Measurements from ENCODE around the gene NEDD4L.
A peak's percentile ranks its signal among the peaks of the same experiment; 100 is the strongest.

Gene NEDD4L

GRCh38 chr18:58196881-58197872, 153.2 kb downstream of the NEDD4L start:
- Histone ChIP-seq H3K27ac (ENCODE audit: low read depth, low read length) (peak overlapping the region; percentile 29; the same call in 1 of the 2 replicates), H3K4me3 (ENCODE audit: low read depth, low read length) (peak overlapping the region; percentile 34), H3K36me3 (ENCODE audit: control insufficient read depth, insufficient read depth, low read length) (no peaks in the 10 kb centered on the region), H3K27me3 (ENCODE audit: control insufficient read depth, insufficient read depth, low read length) (no peaks in the 10 kb centered on the region), H3K4me1 (ENCODE audit: control insufficient read depth, insufficient read depth, low read length) (peaks cover 48% of the 10 kb centered on the region), H3K9me3 (ENCODE audit: control insufficient read depth, insufficient read depth, low read depth, low read length) (no peaks in the 10 kb centered on the region), H3K9ac (ENCODE audit: low read length) (no peak overlapping the region)

- Histone ChIP-seq H3K9me3 (ENCODE audit: control insufficient read depth, insufficient read depth, low read depth, low read length) (no peaks in the 10 kb centered on the region), H3K9ac (ENCODE audit: low read length) (no peak overlapping the region), H3K27me3 (ENCODE audit: control insufficient read depth, insufficient read depth, low read length) (no peaks in the 10 kb centered on the region), H3K27ac (ENCODE audit: low read depth, low read length) (no peak overlapping the region), H3K4me3 (ENCODE audit: low read depth, low read length) (no peak overlapping the region), H3K36me3 (ENCODE audit: control insufficient read depth, insufficient read depth, low read length) (no peaks in the 10 kb centered on the region), H3K4me1 (ENCODE audit: control insufficient read depth, insufficient read depth, low read length) (peaks cover 29% of the 10 kb centered on the region)
Observed at GRCh38 chr18:58201268-58201667, 157.2 kb downstream of the NEDD4L start.

- H3K36me3 ChIP-seq (ENCODE audit: control insufficient read depth, insufficient read depth, low read length), result no peaks in the 10 kb centered on the region
- no peak overlapping the region for H3K27ac ChIP-seq (ENCODE audit: low read depth, low read length)
- no peaks in the 10 kb centered on the region for H3K27me3 ChIP-seq (ENCODE audit: control insufficient read depth, insufficient read depth, low read length)
- H3K9me3 ChIP-seq (ENCODE audit: control insufficient read depth, insufficient read depth, low read depth, low read length), result no peaks in the 10 kb centered on the region
- H3K4me3 ChIP-seq (ENCODE audit: low read depth, low read length), result no peak overlapping the region
- H3K4me1 ChIP-seq (ENCODE audit: control insufficient read depth, insufficient read depth, low read length), result peaks cover 21% of the 10 kb centered on the region
- no peak overlapping the region for H3K9ac ChIP-seq (ENCODE audit: low read length)
Observed at GRCh38 chr18:58201733-58202730, 158.0 kb downstream of the NEDD4L start.

- peaks cover 18% of the 10 kb centered on the region for H3K4me1 ChIP-seq (ENCODE audit: control insufficient read depth, insufficient read depth, low read length)
- no peak overlapping the region for H3K4me3 ChIP-seq (ENCODE audit: low read depth, low read length)
- no peaks in the 10 kb centered on the region for H3K9me3 ChIP-seq (ENCODE audit: control insufficient read depth, insufficient read depth, low read depth, low read length)
- H3K27ac ChIP-seq (ENCODE audit: low read depth, low read length), result no peak overlapping the region
- H3K36me3 ChIP-seq (ENCODE audit: control insufficient read depth, insufficient read depth, low read length), result no peaks in the 10 kb centered on the region
- H3K9ac ChIP-seq (ENCODE audit: low read length), result no peak overlapping the region
- no peaks in the 10 kb centered on the region for H3K27me3 ChIP-seq (ENCODE audit: control insufficient read depth, insufficient read depth, low read length)
Observed at GRCh38 chr18:58204776-58205442, 160.9 kb downstream of the NEDD4L start.

GRCh38 chr18:58205443-58206160, 161.6 kb downstream of the NEDD4L start:
- Histone ChIP-seq H3K4me3 (ENCODE audit: low read depth, low read length) (no peak overlapping the region), H3K27ac (ENCODE audit: low read depth, low read length) (no peak overlapping the region), H3K9ac (ENCODE audit: low read length) (no peak overlapping the region), H3K27me3 (ENCODE audit: control insufficient read depth, insufficient read depth, low read length) (no peaks in the 10 kb centered on the region), H3K9me3 (ENCODE audit: control insufficient read depth, insufficient read depth, low read depth, low read length) (no peaks in the 10 kb centered on the region), H3K36me3 (ENCODE audit: control insufficient read depth, insufficient read depth, low read length) (no peaks in the 10 kb centered on the region), H3K4me1 (ENCODE audit: control insufficient read depth, insufficient read depth, low read length) (peaks cover 22% of the 10 kb centered on the region)

- Histone ChIP-seq H3K9ac (ENCODE audit: low read length) (no peak overlapping the region), H3K27me3 (ENCODE audit: control insufficient read depth, insufficient read depth, low read length) (no peaks in the 10 kb centered on the region), H3K36me3 (ENCODE audit: control insufficient read depth, insufficient read depth, low read length) (no peaks in the 10 kb centered on the region), H3K27ac (ENCODE audit: low read depth, low read length) (no peak overlapping the region), H3K4me1 (ENCODE audit: control insufficient read depth, insufficient read depth, low read length) (peaks cover 9% of the 10 kb centered on the region), H3K4me3 (ENCODE audit: low read depth, low read length) (no peak overlapping the region), H3K9me3 (ENCODE audit: control insufficient read depth, insufficient read depth, low read depth, low read length) (no peaks in the 10 kb centered on the region)
Observed at GRCh38 chr18:58207520-58208152, 163.6 kb downstream of the NEDD4L start.

GRCh38 chr18:58208207-58208932, 164.3 kb downstream of the NEDD4L start:
- no peak overlapping the region for H3K4me3 ChIP-seq (ENCODE audit: low read depth, low read length)
- H3K27ac ChIP-seq (ENCODE audit: low read depth, low read length), result no peak overlapping the region
- peaks cover 9% of the 10 kb centered on the region for H3K4me1 ChIP-seq (ENCODE audit: control insufficient read depth, insufficient read depth, low read length)
- H3K9me3 ChIP-seq (ENCODE audit: control insufficient read depth, insufficient read depth, low read depth, low read length), result no peaks in the 10 kb centered on the region
- H3K9ac ChIP-seq (ENCODE audit: low read length), result no peak overlapping the region
- no peaks in the 10 kb centered on the region for H3K36me3 ChIP-seq (ENCODE audit: control insufficient read depth, insufficient read depth, low read length)
- no peaks in the 10 kb centered on the region for H3K27me3 ChIP-seq (ENCODE audit: control insufficient read depth, insufficient read depth, low read length)

GRCh38 chr18:58209326-58209725, 165.3 kb downstream of the NEDD4L start:
- Histone ChIP-seq H3K27me3 (ENCODE audit: control insufficient read depth, insufficient read depth, low read length) (no peaks in the 10 kb centered on the region), H3K4me1 (ENCODE audit: control insufficient read depth, insufficient read depth, low read length) (peaks cover 16% of the 10 kb centered on the region), H3K27ac (ENCODE audit: low read depth, low read length) (no peak overlapping the region), H3K9me3 (ENCODE audit: control insufficient read depth, insufficient read depth, low read depth, low read length) (no peaks in the 10 kb centered on the region), H3K9ac (ENCODE audit: low read length) (no peak overlapping the region), H3K4me3 (ENCODE audit: low read depth, low read length) (no peak overlapping the region), H3K36me3 (ENCODE audit: control insufficient read depth, insufficient read depth, low read length) (no peaks in the 10 kb centered on the region)

GRCh38 chr18:58211510-58211909, 167.5 kb downstream of the NEDD4L start:
- Histone ChIP-seq H3K27ac (ENCODE audit: low read depth, low read length) (no peak overlapping the region), H3K9me3 (ENCODE audit: control insufficient read depth, insufficient read depth, low read depth, low read length) (no peaks in the 10 kb centered on the region), H3K4me3 (ENCODE audit: low read depth, low read length) (no peak overlapping the region), H3K9ac (ENCODE audit: low read length) (no peak overlapping the region), H3K36me3 (ENCODE audit: control insufficient read depth, insufficient read depth, low read length) (no peaks in the 10 kb centered on the region), H3K27me3 (ENCODE audit: control insufficient read depth, insufficient read depth, low read length) (no peaks in the 10 kb centered on the region), H3K4me1 (ENCODE audit: control insufficient read depth, insufficient read depth, low read length) (peaks cover 26% of the 10 kb centered on the region)

Measured in HUES6 (cell line).